NCI-H446 (cell line): ENCODE results near the gene STIM2.

Source experiments
- DNase-seq, 2 experiments: peaks; one replicate each; lab custom pipeline; 2025; lab: John Stamatoyannopoulos, UW

Gene STIM2

GRCh38 chr4:26837993-26838842 lies 22.4 kb upstream of the STIM2 start:
- no peak for DNase-seq

GRCh38 chr4:26839016-26839415 lies 21.6 kb upstream of the STIM2 start:
- no peak for DNase-seq

GRCh38 chr4:26839534-26839951 lies 21.1 kb upstream of the STIM2 start:
- peak; percentile 62 to 88 for DNase-seq

- no peak for DNase-seq
These were observed 19.9 kb upstream of the STIM2 start for GRCh38 chr4:26840786-26841185.

GRCh38 chr4:26842911-26843310 lies 17.7 kb upstream of the STIM2 start:
- no peak for DNase-seq

GRCh38 chr4:26850528-26850927 lies 10.1 kb upstream of the STIM2 start:
- no peak for DNase-seq

- DNase-seq: no peak
These were observed 9.5 kb upstream of the STIM2 start for GRCh38 chr4:26851129-26851528.

GRCh38 chr4:26854701-26855100 lies 5.9 kb upstream of the STIM2 start:
- DNase-seq: peak in 1 of 2 experiments; percentile 51

GRCh38 chr4:26856906-26857277 lies 3.7 kb upstream of the STIM2 start:
- no peak for DNase-seq

GRCh38 chr4:26857278-26858034 lies 3.2 kb upstream of the STIM2 start:
- DNase-seq: peak in 1 of 2 experiments; percentile 59

GRCh38 chr4:26858035-26858918 lies 2.4 kb upstream of the STIM2 start:
- no peak for DNase-seq

GRCh38 chr4:26858947-26859401 lies 1.7 kb upstream of the STIM2 start:
- DNase-seq: no peak

GRCh38 chr4:26859762-26860156 lies 882 bp upstream of the STIM2 start:
- no peak for DNase-seq

- DNase-seq: peak in 1 of 2 experiments; percentile 61
These were observed 337 bp downstream of the STIM2 start for GRCh38 chr4:26860922-26861433.

- DNase-seq: peak; percentile 33 to 59
These were observed 969 bp downstream of the STIM2 start for GRCh38 chr4:26861434-26862186.

- DNase-seq: no peak
These were observed 1.8 kb downstream of the STIM2 start for GRCh38 chr4:26862381-26862915.

GRCh38 chr4:26863512-26863911 lies 2.9 kb downstream of the STIM2 start:
- no peak for DNase-seq

GRCh38 chr4:26864899-26865298 lies 4.3 kb downstream of the STIM2 start:
- no peak for DNase-seq

- no peak for DNase-seq
These were observed 5.6 kb downstream of the STIM2 start for GRCh38 chr4:26866203-26866602.

GRCh38 chr4:26866781-26867180 lies 6.1 kb downstream of the STIM2 start:
- DNase-seq: no peak
